Right lobe of liver (tissue), 4 donors: ENCODE results near the gene CX3CR1.
"Not testable (repeated sequence)": the region's sequence is repeated elsewhere in the genome, so short reads cannot be mapped to it uniquely, and the experiment has no call there.

Experiments used
- POLR2A ChIP-seq: fragments of 450-650 bp; IDR thresholded peaks from one replicate; pipeline ENCODE4 v1.6.1; 2017; ENCODE audit warnings: antibody characterized with exemption, mild to moderate bottlenecking
- TF ChIP-seq, protein P1 (sequence below), 4 donors: fragments of 200-600 bp in 3 of 4; fragments of 450-650 bp in 1 of 4; IDR thresholded peaks; one replicate each; pipeline versions ENCODE4 v1.5.1 to v1.8.0; 2016 to 2022; ENCODE audit warnings: antibody characterized with exemption in 4 of 4, mild to moderate bottlenecking in 2 of 4
- donor health status: DM: no; HTN: no; CAD: no.
- donor health status: DM: no; HTN: no; CAD: no.
- donor health status: DM: no; HTN: yes; CAD: no.

DNA sequence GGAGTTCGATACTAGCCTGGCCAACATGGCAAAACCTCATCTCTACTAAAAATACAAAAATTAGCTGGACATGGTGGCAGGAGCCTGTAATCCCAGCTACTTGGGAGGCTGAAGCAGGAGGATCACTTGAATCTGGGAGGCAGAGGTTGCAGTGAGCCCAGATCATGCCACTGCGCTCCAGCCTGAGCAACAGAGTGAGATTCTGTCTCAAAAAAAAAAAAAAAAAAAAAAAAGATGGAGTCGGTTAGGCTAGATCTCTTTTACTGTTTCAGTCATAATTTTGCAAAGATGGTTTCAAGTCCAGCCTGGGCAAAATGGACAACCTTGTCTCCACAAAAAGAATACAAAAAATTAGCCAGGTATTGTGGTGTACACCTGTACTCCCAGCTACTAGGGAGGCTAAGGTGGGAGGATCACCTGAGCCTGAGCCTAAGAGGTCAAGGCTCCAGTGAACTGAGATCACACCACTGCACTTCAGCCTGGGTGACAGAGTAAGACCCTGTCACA lies 42.4 kb upstream of the CX3CR1 start:
- TF ChIP-seq, protein P1, sequence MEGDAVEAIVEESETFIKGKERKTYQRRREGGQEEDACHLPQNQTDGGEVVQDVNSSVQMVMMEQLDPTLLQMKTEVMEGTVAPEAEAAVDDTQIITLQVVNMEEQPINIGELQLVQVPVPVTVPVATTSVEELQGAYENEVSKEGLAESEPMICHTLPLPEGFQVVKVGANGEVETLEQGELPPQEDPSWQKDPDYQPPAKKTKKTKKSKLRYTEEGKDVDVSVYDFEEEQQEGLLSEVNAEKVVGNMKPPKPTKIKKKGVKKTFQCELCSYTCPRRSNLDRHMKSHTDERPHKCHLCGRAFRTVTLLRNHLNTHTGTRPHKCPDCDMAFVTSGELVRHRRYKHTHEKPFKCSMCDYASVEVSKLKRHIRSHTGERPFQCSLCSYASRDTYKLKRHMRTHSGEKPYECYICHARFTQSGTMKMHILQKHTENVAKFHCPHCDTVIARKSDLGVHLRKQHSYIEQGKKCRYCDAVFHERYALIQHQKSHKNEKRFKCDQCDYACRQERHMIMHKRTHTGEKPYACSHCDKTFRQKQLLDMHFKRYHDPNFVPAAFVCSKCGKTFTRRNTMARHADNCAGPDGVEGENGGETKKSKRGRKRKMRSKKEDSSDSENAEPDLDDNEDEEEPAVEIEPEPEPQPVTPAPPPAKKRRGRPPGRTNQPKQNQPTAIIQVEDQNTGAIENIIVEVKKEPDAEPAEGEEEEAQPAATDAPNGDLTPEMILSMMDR (IDR thresholded peaks at IDR 0.05): not testable (repeated sequence)
- not testable (repeated sequence) for TF ChIP-seq POLR2A
